SK-N-SH treated with all-trans-retinoic acid at 6 μM for 48 hours (cell line): ENCODE results near the gene CAPN1.

Experiments
- ARNTL ChIP-seq: fragments of 450-650 bp; formaldehyde crosslinking; IDR thresholded peaks from 2 replicates; pipeline ENCODE4 v1.5.0; 2020; ENCODE audit warnings: low read depth, mild to moderate bottlenecking, moderate library complexity, borderline replicate concordance
- CREB5 ChIP-seq: fragments of 250-450 bp; sonication (Bioruptor Pico); IDR thresholded peaks from 2 replicates; pipeline ENCODE4 v1.5.1; 2020; ENCODE audit warnings: low read depth, mild to moderate bottlenecking, moderate library complexity
- ISL1 ChIP-seq: fragments of 250-450 bp; sonication (Bioruptor Pico); IDR thresholded peaks from 2 replicates; pipeline ENCODE4 v2.1.2; 2022; ENCODE audit warnings: mild to moderate bottlenecking, moderate library complexity
- OSR1 ChIP-seq: fragments of 250-450 bp; sonication (Bioruptor Pico); IDR thresholded peaks from 2 replicates; pipeline ENCODE4 v1.8.0; 2022; ENCODE audit warnings: moderate library complexity, mild to moderate bottlenecking, inconsistent platforms
- PATZ1 ChIP-seq: fragments of 250-450 bp; sonication (Bioruptor Pico); IDR thresholded peaks from 2 replicates; pipeline ENCODE4 v1.8.0; 2020; ENCODE audit warnings: mild to moderate bottlenecking, moderate library complexity, borderline replicate concordance
- POU6F1 ChIP-seq: fragments of 250-450 bp; sonication (Bioruptor Pico); IDR thresholded peaks from 2 replicates; pipeline ENCODE4 v1.8.0; 2021; ENCODE audit warnings: low read depth, mild to moderate bottlenecking, moderate library complexity, borderline replicate concordance
- RARB ChIP-seq: fragments of 250-450 bp; sonication (Bioruptor Pico); IDR thresholded peaks from 2 replicates; pipeline ENCODE4 v1.8.0; 2021; ENCODE audit warnings: mild to moderate bottlenecking, moderate library complexity
- SNAI2 ChIP-seq: fragments of 250-450 bp; sonication (Bioruptor Pico); IDR thresholded peaks from 2 replicates; pipeline ENCODE4 v1.5.0; 2020; ENCODE audit warnings: mild to moderate bottlenecking, moderate library complexity
- TOX ChIP-seq: fragments of 250-450 bp; sonication (Bioruptor Pico); IDR thresholded peaks from 2 replicates; pipeline ENCODE4 v1.8.0; 2021; ENCODE audit warnings: mild to moderate bottlenecking, moderate library complexity, borderline replicate concordance
- TSHZ2 ChIP-seq: fragments of 250-450 bp; sonication (Bioruptor Pico); IDR thresholded peaks from 2 replicates; pipeline ENCODE4 v1.5.0; 2020; ENCODE audit warnings: mild to moderate bottlenecking, moderate library complexity
- ZC3H10 ChIP-seq: fragments of 250-450 bp; sonication (Bioruptor Pico); IDR thresholded peaks from 2 replicates; pipeline ENCODE4 v1.5.1; 2021; ENCODE audit warnings: mild to moderate bottlenecking, moderate library complexity
- ZFP3 ChIP-seq: fragments of 250-450 bp; sonication (Bioruptor Pico); IDR thresholded peaks from 2 replicates; pipeline ENCODE4 v1.5.0; 2020; ENCODE audit warnings: mild to moderate bottlenecking, moderate library complexity
- ZNF565 ChIP-seq: fragments of 450-650 bp; formaldehyde crosslinking; conservative IDR thresholded peaks from 2 replicates; pipeline ENCODE4 v1.5.0; 2020; ENCODE audit warnings: low read depth, mild to moderate bottlenecking, moderate library complexity

- TF ChIP-seq RARB (CRISPR knock-in tag) (no peak), POU6F1 (CRISPR knock-in tag) (no peak), CREB5 (CRISPR knock-in tag) (no peak), ZNF565 (CRISPR knock-in tag) (no peak), ZFP3 (CRISPR knock-in tag) (no peak), PATZ1 (CRISPR knock-in tag) (no peak), ARNTL (CRISPR knock-in tag) (no peak), ZC3H10 (no peak), TOX (no peak), ISL1 (CRISPR knock-in tag) (no peak), OSR1 (no peak), TSHZ2 (no peak), SNAI2 (CRISPR knock-in tag) (no peak)
These were observed 1.6 kb downstream of the CAPN1 start for GRCh38 chr11:65183201-65183891.
